Endothelial cell of umbilical vein (primary cell): ENCODE measurements around the gene INPP4B. TPM values are rescaled to one million over a fixed set of nuclear protein-coding genes. Genes with fewer than 3 reads are reported as not detected.

ENCODE experiments used
- BruUV-seq: library from RNA; stranded (reverse); fragments of 400-500 nt; replicated peaks from 2 replicates; lab custom pipeline; 2021; lab: Mats Ljungman, UMichigan
- CTCF ChIA-PET: fragments of 300-600, 350-600 bp; sonication (Branson Sonifier 250); formaldehyde crosslinking; loops from one replicate; lab custom pipeline; 2021; ENCODE audit warnings: antibody characterized with exemption, inconsistent platforms; lab: Charles Lee
- POLR2A ChIA-PET: fragments of 300-600, 350-600 bp; sonication (Branson Sonifier 250); formaldehyde crosslinking; loops from one replicate; lab custom pipeline; 2021; ENCODE audit warnings: antibody characterized with exemption, inconsistent platforms; lab: Charles Lee
- DNase-seq: peaks from one replicate; pipeline ENCODE4 v3.0.0-alpha.2; 2011; ENCODE audit warnings: low read depth, low spot score
- FAIRE-seq: peaks from 2 replicates; lab custom pipeline; 2011; peaks lifted over from hg19 to GRCh38; lab: Jason Lieb, UNC
- H2AFZ ChIP-seq: 2 replicates; pipeline ENCODE4 v1.6.0; 2012; ENCODE audit warnings: low read depth, low read length, control low read depth, inconsistent platforms
- H3K27ac ChIP-seq: 2 replicates; pipeline ENCODE4 v1.5.1; 2011; ENCODE audit warnings: low read depth, mild to moderate bottlenecking, control low read depth, low read length, moderate library complexity; ENCODE audit not compliant: insufficient read depth
- H3K27me3 ChIP-seq, 2 experiments: 2 replicates each; pipeline versions ENCODE4 v1.6.0 to v1.6.1; 2011; ENCODE audit warnings: low read length in 2 of 2, mixed read lengths in 1 of 2; ENCODE audit not compliant: control insufficient read depth in 2 of 2, insufficient read depth in 2 of 2
- H3K36me3 ChIP-seq, 2 experiments: 2 replicates in 1 of 2; 3 replicates in 1 of 2; pipeline ENCODE4 v1.5.1; 2011; ENCODE audit warnings: low read length in 2 of 2, mild to moderate bottlenecking in 1 of 2, moderate library complexity in 1 of 2; ENCODE audit not compliant: control insufficient read depth in 2 of 2, insufficient read depth in 2 of 2; ENCODE audit errors: extremely low read depth in 1 of 2
- H3K4me1 ChIP-seq: 3 replicates; pipeline ENCODE4 v1.5.1; 2011; ENCODE audit warnings: mild to moderate bottlenecking, low read length; ENCODE audit not compliant: control insufficient read depth, insufficient read depth; ENCODE audit errors: extremely low read depth
- H3K4me2 ChIP-seq: 2 replicates; pipeline ENCODE4 v1.6.1; 2011; ENCODE audit warnings: low read length, control low read depth, mixed read lengths; ENCODE audit not compliant: insufficient read depth
- H3K4me3 ChIP-seq, 3 experiments: fragments of 200-600 bp in 1 of 3; sonication (generic), shearing (Covaris generic) in 1 of 3; replicated peaks in 1 of 3; 2 replicates each; pipeline ENCODE4 v1.5.1; 2011 to 2016; ENCODE audit warnings: control low read depth in 3 of 3, low read length in 3 of 3, mild to moderate bottlenecking in 2 of 3, inconsistent platforms in 1 of 3, low read depth in 1 of 3, moderate library complexity in 1 of 3; ENCODE audit not compliant: insufficient read depth in 1 of 3
- H3K79me2 ChIP-seq: 2 replicates; pipeline ENCODE4 v1.6.0; 2012; ENCODE audit warnings: low read length, inconsistent platforms; ENCODE audit not compliant: control insufficient read depth, insufficient read depth
- H3K9ac ChIP-seq: replicated peaks from 2 replicates; pipeline ENCODE3; 2011; ENCODE audit warnings: low read length, control low read depth; ENCODE audit not compliant: insufficient read depth; ENCODE audit errors: extremely low read depth
- H3K9me1 ChIP-seq: replicated peaks from 3 replicates; pipeline ENCODE4 v1.6.0; 2011; ENCODE audit warnings: mild to moderate bottlenecking, low read length; ENCODE audit not compliant: control insufficient read depth, insufficient read depth; ENCODE audit errors: extremely low read depth
- H3K9me3 ChIP-seq: replicated peaks from 2 replicates; pipeline ENCODE4 v1.5.1; 2012; ENCODE audit warnings: low read length, inconsistent platforms; ENCODE audit not compliant: control insufficient read depth, insufficient read depth
- H4K20me1 ChIP-seq: replicated peaks from 2 replicates; pipeline ENCODE3; 2011; ENCODE audit warnings: mild to moderate bottlenecking, low read length; ENCODE audit not compliant: control insufficient read depth, insufficient read depth; ENCODE audit errors: extremely low read depth
- CTCF ChIP-seq, 2 donors: IDR thresholded peaks; 1 replicate in 1 of 2; 2 replicates in 1 of 2; pipeline ENCODE4 v1.5.1; 2011; ENCODE audit warnings: low read length in 2 of 2, mild to moderate bottlenecking in 2 of 2, moderate library complexity in 2 of 2, control low read depth in 1 of 2, inconsistent platforms in 1 of 2, low read depth in 1 of 2; ENCODE audit not compliant: insufficient read depth in 1 of 2; ENCODE audit errors: extremely low read depth in 1 of 2
- EZH2 ChIP-seq: IDR thresholded peaks from 2 replicates; pipeline ENCODE4 v1.6.1; 2012; ENCODE audit warnings: borderline replicate concordance, low read depth, mild to moderate bottlenecking, moderate library complexity, low read length, inconsistent platforms; ENCODE audit not compliant: severe bottlenecking
- FOS ChIP-seq: IDR thresholded peaks from 2 replicates; pipeline ENCODE4 v1.6.1; 2011; ENCODE audit warnings: mild to moderate bottlenecking, low read length, moderate library complexity, borderline replicate concordance; ENCODE audit not compliant: insufficient read depth
- GATA2 ChIP-seq: IDR thresholded peaks from 2 replicates; pipeline ENCODE4 v1.7.0; 2011; ENCODE audit warnings: low read depth, mild to moderate bottlenecking, moderate library complexity, mixed read lengths, low read length; ENCODE audit not compliant: insufficient read length, insufficient read depth
- JUN ChIP-seq: IDR thresholded peaks from 2 replicates; pipeline ENCODE4 v1.6.1; 2011; ENCODE audit warnings: borderline replicate concordance, low read depth; ENCODE audit not compliant: insufficient read length, insufficient read depth
- MAX ChIP-seq: IDR thresholded peaks from 2 replicates; pipeline ENCODE4 v1.6.1; 2011; ENCODE audit not compliant: insufficient read depth, insufficient read length
- MYC ChIP-seq: IDR thresholded peaks from one replicate; pipeline ENCODE4 v1.6.1; 2011; ENCODE audit warnings: mild to moderate bottlenecking, low read depth, low read length
- POLR2A ChIP-seq: IDR thresholded peaks from 2 replicates; pipeline ENCODE4 v1.6.1; 2012; ENCODE audit warnings: low read depth, mild to moderate bottlenecking, control low read depth, low read length
- POLR2AphosphoS5 ChIP-seq: IDR thresholded peaks from 2 replicates; pipeline ENCODE4 v1.6.1; 2012; ENCODE audit warnings: low read depth, mild to moderate bottlenecking, control low read depth, low read length, moderate library complexity; ENCODE audit not compliant: insufficient read depth
- dilution Hi-C: fragments of 300-500 bp; cut with MboI; formaldehyde crosslinking; loops from one replicate; pipeline ENCODE4 v1.15.0; 2019; ENCODE audit warnings: low sequenced_read_pairs; ENCODE audit not compliant: extremely low pct_ligation_motif_present
- intact Hi-C: fragments of 100-400 bp; cut with micrococcal nuclease; formaldehyde crosslinking; loops from one replicate; pipeline ENCODE4 v1.10.0; 2022
- polyA plus RNA-seq, 4 experiments: library from polyadenylated mRNA; depleted of rRNA in 3 of 4; stranded (reverse) in 3 of 4; unstranded in 1 of 4; fragments of >200 nt; gene quantifications; 2 replicates each; pipeline versions ENCODE4 v1.2.1 to v1.2.3, GENCODE V29; 2011 to 2012; ENCODE audit warnings: missing spikeins in 1 of 4
- total RNA-seq: library from RNA; stranded (reverse); gene quantifications from 2 replicates; pipeline ENCODE4 v1.2.3, GENCODE V29; 2021

The INPP4B gene
- total and polyA plus RNA-seq, 2 donors (not counting 3 experiments of a cell fraction or from before 2014, with no cell fraction given), result 0.41 to 3.1 TPM

GRCh38 chr4:142128529-142128928 lies 717.6 kb downstream of the INPP4B start:
- H3K79me2 ChIP-seq, result no peaks in the 10 kb centered on the region
- H2AFZ ChIP-seq, result peak overlapping the region; percentile 78
- no TSS peak for BruUV-seq
- H3K27me3 ChIP-seq, result no peaks in the 10 kb centered on the region
- no peak for TF ChIP-seq GATA2
- TF ChIP-seq POLR2AphosphoS5, result peak; percentile 56
- no peak for TF ChIP-seq CTCF (IDR thresholded peaks at IDR 0.05; ENCODE audit: extremely low read depth in 1 of 2, insufficient read depth in 1 of 2, low read depth in 1 of 2, low read length in 2 of 2)
- TF ChIP-seq MYC, result no peak
- TF ChIP-seq EZH2, result no peak
- no peak for TF ChIP-seq MAX
- TF ChIP-seq POLR2A, result no peak
- TF ChIP-seq FOS, result peak; percentile 23
- TF ChIP-seq JUN, result no peak
- no peaks in the 10 kb centered on the region for H3K36me3 ChIP-seq
- FAIRE-seq (peak; percentile 89), DNase-seq (peak; percentile 97)
- no peaks in the 10 kb centered on the region for H3K9me3 ChIP-seq
- intact Hi-C loops, result loop anchor here (2.0 to 10.0 kb wide), 6 partner anchors 139 to 1056 kb away; partner anchors contain the start of gene USP38
- no peaks in the 10 kb centered on the region for H3K9me1 ChIP-seq
- peak overlapping the region; percentile 65 for H3K9ac ChIP-seq
- H3K4me3 ChIP-seq, result no peak overlapping the region
- H3K4me2 ChIP-seq, result peak overlapping the region; percentile 49
- peak overlapping the region; percentile 60 for H3K27ac ChIP-seq
- ChIA-PET POLR2A (no interaction called here), CTCF (interaction anchor here (0.6 to 2.5 kb wide), 17 partner anchors 14 to 782 kb away, joined by 3 to 27 read pairs (median 4); partner anchors contain the start of gene INPP4B)
- no peaks in the 10 kb centered on the region for H4K20me1 ChIP-seq
- dilution Hi-C loops, result no loop called here
- H3K4me1 ChIP-seq, result peaks cover 29% of the 10 kb centered on the region
